ENCODE results near the gene SLC35F1. TPM values are rescaled to one million over a fixed set of nuclear protein-coding genes. Genes with fewer than 3 reads are reported as not detected.

The SLC35F1 gene
- total RNA-seq, 1 donor from 2014 or later: 22.4 TPM

- Mint-ChIP-seq H3K4me3 (ENCODE audit: unreplicated experiment) (no peak overlapping the region), H3K27ac (ENCODE audit: unreplicated experiment) (no peak overlapping the region), H3K27me3 (ENCODE audit: unreplicated experiment) (no peaks in the 10 kb centered on the region), H3K36me3 (ENCODE audit: unreplicated experiment) (no peaks in the 10 kb centered on the region), H3K4me1 (ENCODE audit: low read depth, unreplicated experiment) (peaks cover 5% of the 10 kb centered on the region), H3K9me3 (ENCODE audit: unreplicated experiment) (no peaks in the 10 kb centered on the region)
- TF ChIP-seq CTCF (IDR thresholded peaks at IDR 0.05; ENCODE audit: partially characterized antibody, unreplicated experiment): no peak
- no peak for DNase-seq
Observed at GRCh38 chr6:118319894-118320649, 413.0 kb downstream of the SLC35F1 start.

GRCh38 chr6:118320652-118321051 lies 413.6 kb downstream of the SLC35F1 start:
- TF ChIP-seq CTCF (IDR thresholded peaks at IDR 0.05; ENCODE audit: partially characterized antibody, unreplicated experiment): no peak
- Mint-ChIP-seq H3K27me3 (ENCODE audit: unreplicated experiment) (peaks cover under 1% of the 10 kb centered on the region), H3K36me3 (ENCODE audit: unreplicated experiment) (no peaks in the 10 kb centered on the region), H3K9me3 (ENCODE audit: unreplicated experiment) (no peaks in the 10 kb centered on the region), H3K4me3 (ENCODE audit: unreplicated experiment) (no peak overlapping the region), H3K4me1 (ENCODE audit: low read depth, unreplicated experiment) (peaks cover 5% of the 10 kb centered on the region), H3K27ac (ENCODE audit: unreplicated experiment) (no peak overlapping the region)
- DNase-seq: no peak

- Mint-ChIP-seq H3K27ac (ENCODE audit: unreplicated experiment) (no peak overlapping the region), H3K9me3 (ENCODE audit: unreplicated experiment) (peaks cover 2% of the 10 kb centered on the region), H3K27me3 (ENCODE audit: unreplicated experiment) (peaks cover 4% of the 10 kb centered on the region), H3K4me1 (ENCODE audit: low read depth, unreplicated experiment) (no peaks in the 10 kb centered on the region), H3K4me3 (ENCODE audit: unreplicated experiment) (no peak overlapping the region), H3K36me3 (ENCODE audit: unreplicated experiment) (no peaks in the 10 kb centered on the region)
- no peak for TF ChIP-seq CTCF (IDR thresholded peaks at IDR 0.05; ENCODE audit: partially characterized antibody, unreplicated experiment)
- no peak for DNase-seq
Observed at GRCh38 chr6:118324116-118324515, 417.1 kb downstream of the SLC35F1 start.

GRCh38 chr6:118325220-118325860 lies 418.3 kb downstream of the SLC35F1 start:
- no peak for DNase-seq
- H3K9me3 Mint-ChIP-seq (ENCODE audit: unreplicated experiment): peaks cover 2% of the 10 kb centered on the region
- H3K4me3 Mint-ChIP-seq (ENCODE audit: unreplicated experiment): no peak overlapping the region
- no peak overlapping the region for H3K27ac Mint-ChIP-seq (ENCODE audit: unreplicated experiment)
- H3K36me3 Mint-ChIP-seq (ENCODE audit: unreplicated experiment): no peaks in the 10 kb centered on the region
- H3K4me1 Mint-ChIP-seq (ENCODE audit: low read depth, unreplicated experiment): no peaks in the 10 kb centered on the region
- peaks cover 4% of the 10 kb centered on the region for H3K27me3 Mint-ChIP-seq (ENCODE audit: unreplicated experiment)
- no peak for TF ChIP-seq CTCF (IDR thresholded peaks at IDR 0.05; ENCODE audit: partially characterized antibody, unreplicated experiment)

GRCh38 chr6:118326712-118327111 lies 419.6 kb downstream of the SLC35F1 start:
- no peak for DNase-seq
- Mint-ChIP-seq H3K4me3 (ENCODE audit: unreplicated experiment) (no peak overlapping the region), H3K4me1 (ENCODE audit: low read depth, unreplicated experiment) (no peaks in the 10 kb centered on the region), H3K9me3 (ENCODE audit: unreplicated experiment) (peaks cover 2% of the 10 kb centered on the region), H3K27me3 (ENCODE audit: unreplicated experiment) (peaks cover 4% of the 10 kb centered on the region), H3K27ac (ENCODE audit: unreplicated experiment) (no peak overlapping the region), H3K36me3 (ENCODE audit: unreplicated experiment) (no peaks in the 10 kb centered on the region)
- TF ChIP-seq CTCF (IDR thresholded peaks at IDR 0.05; ENCODE audit: partially characterized antibody, unreplicated experiment): no peak

Data from glutamatergic neuron (in vitro differentiated cells).